Uterus (tissue), 2 donors: ENCODE results near the gene ABCC3.

Source experiments
- CTCF ChIP-seq, 4 experiments: fragments of 200-600 bp in 2 of 4; fragments of 450-650 bp in 2 of 4; sonication (generic) in 2 of 4; IDR thresholded peaks; one replicate each; pipeline ENCODE4 v1.5.1; 2016 to 2019; ENCODE audit warnings: antibody characterized with exemption in 4 of 4, mild to moderate bottlenecking in 2 of 4, moderate library complexity in 1 of 4
- POLR2A ChIP-seq, 2 donors: fragments of 450-650 bp; IDR thresholded peaks; one replicate each; pipeline ENCODE4 v1.6.1; 2016; ENCODE audit warnings: antibody characterized with exemption in 2 of 2, mild to moderate bottlenecking in 1 of 2, moderate library complexity in 1 of 2

DNA sequence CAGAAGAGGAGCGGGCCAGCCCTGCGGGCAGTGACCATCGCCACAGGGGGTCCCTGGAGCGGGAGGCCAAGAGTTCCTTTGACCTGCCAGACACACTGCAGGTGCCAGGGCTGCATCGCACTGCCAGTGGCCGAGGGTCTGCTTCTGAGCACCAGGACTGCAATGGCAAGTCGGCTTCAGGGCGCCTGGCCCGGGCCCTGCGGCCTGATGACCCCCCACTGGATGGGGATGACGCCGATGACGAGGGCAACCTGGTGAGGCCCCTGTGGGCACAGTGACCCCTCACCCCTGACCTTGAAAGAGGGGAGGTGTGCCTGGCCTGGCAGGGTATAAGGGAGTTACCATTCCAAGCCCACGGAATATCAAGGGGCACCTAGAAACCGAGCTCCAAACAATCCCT is 35.1 kb upstream of the ABCC3 start:
- no peak for TF ChIP-seq CTCF (IDR thresholded peaks at IDR 0.05)
- TF ChIP-seq POLR2A (IDR thresholded peaks at IDR 0.05), result no peak
